Left ventricle myocardium inferior (tissue), 1 donor: Measurements from ENCODE around the gene NPR2. TPM values are rescaled to one million over a fixed set of nuclear protein-coding genes. Genes with fewer than 3 reads are reported as not detected.

Source experiments
- DNase-seq: peaks from one replicate; pipeline ENCODE4 v3.0.0-alpha.2; 2020
- H3K27ac ChIP-seq: fragments of 200-600 bp; replicated peaks from 2 replicates; pipeline ENCODE4 v1.8.0; 2021
- H3K27me3 ChIP-seq: fragments of 200-600 bp; 2 replicates; pipeline ENCODE4 v1.8.0; 2021; ENCODE audit warnings: low read depth
- H3K36me3 ChIP-seq: fragments of 200-600 bp; 2 replicates; pipeline ENCODE4 v1.8.0; 2021
- H3K4me1 ChIP-seq: fragments of 200-600 bp; 2 replicates; pipeline ENCODE4 v1.8.0; 2021
- H3K4me3 ChIP-seq: fragments of 200-600 bp; 2 replicates; pipeline ENCODE4 v1.8.0; 2021; ENCODE audit warnings: mild to moderate bottlenecking, moderate library complexity
- H3K9me3 ChIP-seq: fragments of 200-600 bp; replicated peaks from 2 replicates; pipeline ENCODE4 v1.8.0; 2021
- CTCF ChIP-seq: fragments of 200-600 bp; IDR thresholded peaks from 2 replicates; pipeline ENCODE4 v1.8.0; 2021; ENCODE audit warnings: antibody characterized with exemption, mild to moderate bottlenecking, borderline replicate concordance
- intact Hi-C: fragments of 100-400 bp; cut with micrococcal nuclease; formaldehyde crosslinking; loops from one replicate; pipeline ENCODE4 v1.11.0; 2022
- total RNA-seq: library from RNA; stranded (reverse); fragmentation: NEBNext Ultra II Directional; extraction: Animal tissue kit (Norgen Biotek cat#: 25700); gene quantifications from one replicate; pipeline ENCODE4 v1.2.1, GENCODE V29; 2021
- donor health status: DM: no; HTN: yes; CAD: no; lungs with severe emphysema.

Gene NPR2
- total RNA-seq, 1 donor from 2014 or later = 24.2 TPM

GRCh38 chr9:35818341-35818740 lies 26.9 kb downstream of the NPR2 start:
- no peak for TF ChIP-seq CTCF
- Histone ChIP-seq H3K27me3 (no peaks in the 10 kb centered on the region), H3K4me1 (peaks cover 19% of the 10 kb centered on the region), H3K27ac (no peak overlapping the region), H3K4me3 (no peak overlapping the region), H3K36me3 (no peaks in the 10 kb centered on the region), H3K9me3 (no peaks in the 10 kb centered on the region)
- intact Hi-C loops = no loop called here
- no peak for DNase-seq

GRCh38 chr9:35820076-35820475 lies 28.7 kb downstream of the NPR2 start:
- no peak overlapping the region for H3K4me3 ChIP-seq
- H3K4me1 ChIP-seq = peaks cover 4% of the 10 kb centered on the region

GRCh38 chr9:35822926-35823325 lies 31.5 kb downstream of the NPR2 start:
- H3K36me3 ChIP-seq = no peaks in the 10 kb centered on the region
- no peak overlapping the region for H3K4me3 ChIP-seq
- no peak overlapping the region for H3K27ac ChIP-seq
- H3K9me3 ChIP-seq = no peaks in the 10 kb centered on the region
- TF ChIP-seq CTCF = no peak
- DNase-seq = no peak
- no peaks in the 10 kb centered on the region for H3K27me3 ChIP-seq
- intact Hi-C loops = no loop called here
- peaks cover 8% of the 10 kb centered on the region for H3K4me1 ChIP-seq

More at GRCh38 chr9:35820076-35820475, 28.7 kb downstream of the NPR2 start:
- H3K9me3 ChIP-seq = no peaks in the 10 kb centered on the region
- no peak for DNase-seq
- H3K36me3 ChIP-seq = no peaks in the 10 kb centered on the region
- intact Hi-C loops = no loop called here
- H3K27ac ChIP-seq = no peak overlapping the region
- H3K27me3 ChIP-seq = no peaks in the 10 kb centered on the region
- TF ChIP-seq CTCF = no peak

- Histone ChIP-seq H3K9me3 (no peaks in the 10 kb centered on the region), H3K4me1 (peaks cover 32% of the 10 kb centered on the region), H3K4me3 (no peak overlapping the region), H3K27ac (no peak overlapping the region), H3K36me3 (no peaks in the 10 kb centered on the region), H3K27me3 (no peaks in the 10 kb centered on the region)
- intact Hi-C loops = no loop called here
- no peak for DNase-seq
- TF ChIP-seq CTCF = peak; percentile 85
Measured at GRCh38 chr9:35826071-35826701, 34.8 kb downstream of the NPR2 start.

GRCh38 chr9:35827486-35827885 lies 36.1 kb downstream of the NPR2 start:
- TF ChIP-seq CTCF = no peak
- intact Hi-C loops = no loop called here
- Histone ChIP-seq H3K9me3 (no peaks in the 10 kb centered on the region), H3K27ac (no peak overlapping the region), H3K27me3 (no peaks in the 10 kb centered on the region), H3K4me3 (no peak overlapping the region), H3K36me3 (no peaks in the 10 kb centered on the region), H3K4me1 (peaks cover 43% of the 10 kb centered on the region)
- DNase-seq = no peak
